GM19099 (cell line): ENCODE measurements around the gene DUSP19.

Experiments used
- POLR2A ChIP-seq: IDR thresholded peaks from 3 replicates; pipeline ENCODE4 v1.6.1; 2011; ENCODE audit warnings: low read depth; ENCODE audit not compliant: insufficient read length; ENCODE audit errors: extremely low read depth

DUSP19 gene

GRCh38 chr2:183060571-183061231, 17.8 kb upstream of the DUSP19 start:
- TF ChIP-seq POLR2A: no peak

GRCh38 chr2:183063083-183063482, 15.5 kb upstream of the DUSP19 start:
- TF ChIP-seq POLR2A: no peak

- TF ChIP-seq POLR2A: no peak
Measured at GRCh38 chr2:183068561-183068960, 10.0 kb upstream of the DUSP19 start.

- TF ChIP-seq POLR2A: no peak
Measured at GRCh38 chr2:183069174-183069573, 9.4 kb upstream of the DUSP19 start.

- TF ChIP-seq POLR2A: no peak
Measured at GRCh38 chr2:183070942-183071844, 7.4 kb upstream of the DUSP19 start.

GRCh38 chr2:183072177-183072576, 6.4 kb upstream of the DUSP19 start:
- TF ChIP-seq POLR2A: no peak

- TF ChIP-seq POLR2A: no peak
Measured at GRCh38 chr2:183078163-183078463, 434 bp upstream of the DUSP19 start.

GRCh38 chr2:183079139-183079775, 710 bp downstream of the DUSP19 start:
- TF ChIP-seq POLR2A: no peak

- no peak for TF ChIP-seq POLR2A
Measured at GRCh38 chr2:183081911-183082310, 3.4 kb downstream of the DUSP19 start.

- no peak for TF ChIP-seq POLR2A
Measured at GRCh38 chr2:183088061-183088460, 9.5 kb downstream of the DUSP19 start.

GRCh38 chr2:183089192-183089851, 10.8 kb downstream of the DUSP19 start:
- TF ChIP-seq POLR2A: no peak

GRCh38 chr2:183091318-183091953, 12.9 kb downstream of the DUSP19 start:
- TF ChIP-seq POLR2A: no peak

- no peak for TF ChIP-seq POLR2A
Measured at GRCh38 chr2:183091954-183092345, 13.4 kb downstream of the DUSP19 start.

GRCh38 chr2:183093857-183094657, 15.5 kb downstream of the DUSP19 start:
- no peak for TF ChIP-seq POLR2A
